Endothelial cell of umbilical vein (primary cell): ENCODE data around the gene HSPA6. TPM values are rescaled to one million over a fixed set of nuclear protein-coding genes. Genes with fewer than 3 reads are reported as not detected.

ENCODE experiments used
- BruUV-seq: library from RNA; stranded (reverse); fragments of 400-500 nt; replicated peaks from 2 replicates; lab custom pipeline; 2021; lab: Mats Ljungman, UMichigan
- CTCF ChIA-PET: fragments of 300-600, 350-600 bp; sonication (Branson Sonifier 250); formaldehyde crosslinking; loops from one replicate; lab custom pipeline; 2021; ENCODE audit warnings: antibody characterized with exemption, inconsistent platforms; lab: Charles Lee
- POLR2A ChIA-PET: fragments of 300-600, 350-600 bp; sonication (Branson Sonifier 250); formaldehyde crosslinking; loops from one replicate; lab custom pipeline; 2021; ENCODE audit warnings: antibody characterized with exemption, inconsistent platforms; lab: Charles Lee
- DNase-seq: peaks from one replicate; pipeline ENCODE4 v3.0.0-alpha.2; 2011; ENCODE audit warnings: low read depth, low spot score
- FAIRE-seq: peaks from 2 replicates; lab custom pipeline; 2011; peaks lifted over from hg19 to GRCh38; lab: Jason Lieb, UNC
- H2AFZ ChIP-seq: 2 replicates; pipeline ENCODE4 v1.6.0; 2012; ENCODE audit warnings: low read depth, low read length, control low read depth, inconsistent platforms
- H3K27ac ChIP-seq: 2 replicates; pipeline ENCODE4 v1.5.1; 2011; ENCODE audit warnings: low read depth, mild to moderate bottlenecking, control low read depth, low read length, moderate library complexity; ENCODE audit not compliant: insufficient read depth
- H3K27me3 ChIP-seq, 2 experiments: 2 replicates each; pipeline versions ENCODE4 v1.6.0 to v1.6.1; 2011; ENCODE audit warnings: low read length in 2 of 2, mixed read lengths in 1 of 2; ENCODE audit not compliant: control insufficient read depth in 2 of 2, insufficient read depth in 2 of 2
- H3K36me3 ChIP-seq, 2 experiments: 2 replicates in 1 of 2; 3 replicates in 1 of 2; pipeline ENCODE4 v1.5.1; 2011; ENCODE audit warnings: low read length in 2 of 2, mild to moderate bottlenecking in 1 of 2, moderate library complexity in 1 of 2; ENCODE audit not compliant: control insufficient read depth in 2 of 2, insufficient read depth in 2 of 2; ENCODE audit errors: extremely low read depth in 1 of 2
- H3K4me1 ChIP-seq: 3 replicates; pipeline ENCODE4 v1.5.1; 2011; ENCODE audit warnings: mild to moderate bottlenecking, low read length; ENCODE audit not compliant: control insufficient read depth, insufficient read depth; ENCODE audit errors: extremely low read depth
- H3K4me2 ChIP-seq: 2 replicates; pipeline ENCODE4 v1.6.1; 2011; ENCODE audit warnings: low read length, control low read depth, mixed read lengths; ENCODE audit not compliant: insufficient read depth
- H3K4me3 ChIP-seq, 3 experiments: fragments of 200-600 bp in 1 of 3; sonication (generic), shearing (Covaris generic) in 1 of 3; replicated peaks in 1 of 3; 2 replicates each; pipeline ENCODE4 v1.5.1; 2011 to 2016; ENCODE audit warnings: control low read depth in 3 of 3, low read length in 3 of 3, mild to moderate bottlenecking in 2 of 3, inconsistent platforms in 1 of 3, low read depth in 1 of 3, moderate library complexity in 1 of 3; ENCODE audit not compliant: insufficient read depth in 1 of 3
- H3K79me2 ChIP-seq: 2 replicates; pipeline ENCODE4 v1.6.0; 2012; ENCODE audit warnings: low read length, inconsistent platforms; ENCODE audit not compliant: control insufficient read depth, insufficient read depth
- H3K9ac ChIP-seq: replicated peaks from 2 replicates; pipeline ENCODE3; 2011; ENCODE audit warnings: low read length, control low read depth; ENCODE audit not compliant: insufficient read depth; ENCODE audit errors: extremely low read depth
- H3K9me1 ChIP-seq: replicated peaks from 3 replicates; pipeline ENCODE4 v1.6.0; 2011; ENCODE audit warnings: mild to moderate bottlenecking, low read length; ENCODE audit not compliant: control insufficient read depth, insufficient read depth; ENCODE audit errors: extremely low read depth
- H3K9me3 ChIP-seq: replicated peaks from 2 replicates; pipeline ENCODE4 v1.5.1; 2012; ENCODE audit warnings: low read length, inconsistent platforms; ENCODE audit not compliant: control insufficient read depth, insufficient read depth
- H4K20me1 ChIP-seq: replicated peaks from 2 replicates; pipeline ENCODE3; 2011; ENCODE audit warnings: mild to moderate bottlenecking, low read length; ENCODE audit not compliant: control insufficient read depth, insufficient read depth; ENCODE audit errors: extremely low read depth
- CTCF ChIP-seq, 2 donors: IDR thresholded peaks; 1 replicate in 1 of 2; 2 replicates in 1 of 2; pipeline ENCODE4 v1.5.1; 2011; ENCODE audit warnings: low read length in 2 of 2, mild to moderate bottlenecking in 2 of 2, moderate library complexity in 2 of 2, control low read depth in 1 of 2, inconsistent platforms in 1 of 2, low read depth in 1 of 2; ENCODE audit not compliant: insufficient read depth in 1 of 2; ENCODE audit errors: extremely low read depth in 1 of 2
- EZH2 ChIP-seq: IDR thresholded peaks from 2 replicates; pipeline ENCODE4 v1.6.1; 2012; ENCODE audit warnings: borderline replicate concordance, low read depth, mild to moderate bottlenecking, moderate library complexity, low read length, inconsistent platforms; ENCODE audit not compliant: severe bottlenecking
- dilution Hi-C: fragments of 300-500 bp; cut with MboI; formaldehyde crosslinking; loops from one replicate; pipeline ENCODE4 v1.15.0; 2019; ENCODE audit warnings: low sequenced_read_pairs; ENCODE audit not compliant: extremely low pct_ligation_motif_present
- intact Hi-C: fragments of 100-400 bp; cut with micrococcal nuclease; formaldehyde crosslinking; loops from one replicate; pipeline ENCODE4 v1.10.0; 2022
- polyA plus RNA-seq, 4 experiments: library from polyadenylated mRNA; depleted of rRNA in 3 of 4; stranded (reverse) in 3 of 4; unstranded in 1 of 4; fragments of >200 nt; gene quantifications; 2 replicates each; pipeline versions ENCODE4 v1.2.1 to v1.2.3, GENCODE V29; 2011 to 2012; ENCODE audit warnings: missing spikeins in 1 of 4
- total RNA-seq: library from RNA; stranded (reverse); gene quantifications from 2 replicates; pipeline ENCODE4 v1.2.3, GENCODE V29; 2021

Gene HSPA6
- total and polyA plus RNA-seq, 2 donors (not counting 3 experiments of a cell fraction or from before 2014, with no cell fraction given), result 0.10 to 0.13 TPM

GRCh38 chr1:161484613-161485012 is 39.7 kb upstream of the HSPA6 start:
- H3K4me2 ChIP-seq, result no peak overlapping the region
- intact Hi-C loops, result loop anchor here (5.0 to 10.0 kb wide), 2 partner anchors 38 to 80 kb away; partner anchors contain the start of gene HSPA6
- no peaks in the 10 kb centered on the region for H3K79me2 ChIP-seq
- no peak overlapping the region for H3K4me3 ChIP-seq
- no peaks in the 10 kb centered on the region for H4K20me1 ChIP-seq
- dilution Hi-C loops, result no loop called here
- no peak overlapping the region for H3K27ac ChIP-seq
- TF ChIP-seq EZH2 (no peak), CTCF (IDR thresholded peaks at IDR 0.05; ENCODE audit: extremely low read depth in 1 of 2, insufficient read depth in 1 of 2, low read depth in 1 of 2, low read length in 2 of 2) (peak; percentile 9 to 29)
- no TSS peak for BruUV-seq
- H3K4me1 ChIP-seq, result peaks cover 2% of the 10 kb centered on the region
- DNase-seq (no peak), FAIRE-seq (no peak)
- CTCF ChIA-PET, result interaction anchor here (0.6 to 4.9 kb wide), 9 partner anchors 11 to 553 kb away, joined by 3 to 45 read pairs (median 7); partner anchors contain the start of gene FCGR2A
- peaks cover 5 to 9% of the 10 kb centered on the region in 2 experiments for H3K27me3 ChIP-seq
- POLR2A ChIA-PET, result no interaction called here
- no peaks in the 10 kb centered on the region for H3K36me3 ChIP-seq
- H3K9ac ChIP-seq, result no peak overlapping the region
- H3K9me3 ChIP-seq, result no peaks in the 10 kb centered on the region
- H2AFZ ChIP-seq, result no peak overlapping the region
- H3K9me1 ChIP-seq, result no peaks in the 10 kb centered on the region
